K562 (cell line): ENCODE measurements around the gene IFITM2. TPM values are rescaled to one million over a fixed set of nuclear protein-coding genes. Genes with fewer than 3 reads are reported as not detected.

Experiments used
- GATAD2A ChIP-seq: fragments of 450-650 bp; IDR thresholded peaks from 2 replicates; pipeline ENCODE4 v1.6.1; 2017
- IRF1 ChIP-seq: sonication (generic); formaldehyde crosslinking; IDR thresholded peaks from 2 replicates; pipeline ENCODE4 v1.8.0; 2022; ENCODE audit warnings: missing genetic modification reagents, mild to moderate bottlenecking, borderline replicate concordance
- KLF1 ChIP-seq: fragments of 450-650 bp; IDR thresholded peaks from 2 replicates; pipeline ENCODE4 v1.6.1; 2016; ENCODE audit warnings: missing genetic modification characterization, missing compliant biosample characterization
- KLF13 ChIP-seq: fragments of 450-650 bp; IDR thresholded peaks from 2 replicates; pipeline ENCODE4 v1.6.1; 2016; ENCODE audit warnings: missing genetic modification characterization, low read depth, mild to moderate bottlenecking, missing compliant biosample characterization, moderate library complexity, borderline replicate concordance
- MGA ChIP-seq: fragments of 450-650 bp; IDR thresholded peaks from 2 replicates; pipeline ENCODE4 v1.6.1; 2016; ENCODE audit warnings: mild to moderate bottlenecking, moderate library complexity
- PCBP2 ChIP-seq: fragments of 200-400 bp; formaldehyde crosslinking; IDR thresholded peaks from 2 replicates; pipeline ENCODE4 v1.6.1; 2018; ENCODE audit warnings: low read length, low read depth, mild to moderate bottlenecking, moderate library complexity; ENCODE audit not compliant: poor library complexity, severe bottlenecking
- POU5F1 ChIP-seq: fragments of 150-350 bp; IDR thresholded peaks from 2 replicates; pipeline ENCODE4 v1.6.1; 2014; ENCODE audit warnings: borderline replicate concordance, low read length, low read depth, mild to moderate bottlenecking; ENCODE audit not compliant: partially characterized antibody
- SP1 ChIP-seq: sonication (generic); formaldehyde crosslinking; IDR thresholded peaks from 2 replicates; pipeline ENCODE4 v1.8.1; 2022; ENCODE audit warnings: mild to moderate bottlenecking, missing genetic modification reagents
- SRSF3 ChIP-seq: fragments of 200-400 bp; formaldehyde crosslinking; IDR thresholded peaks from 2 replicates; pipeline ENCODE4 v1.6.1; 2016; ENCODE audit warnings: mild to moderate bottlenecking, low read length, moderate library complexity; ENCODE audit not compliant: insufficient read depth
- STAT5A ChIP-seq: IDR thresholded peaks from 2 replicates; pipeline ENCODE4 v1.6.1; 2012; ENCODE audit warnings: low read length, inconsistent platforms, borderline replicate concordance
- ZBTB17 ChIP-seq: fragments of 450-650 bp; formaldehyde crosslinking; IDR thresholded peaks from 2 replicates; pipeline ENCODE4 v1.4.0; 2020; ENCODE audit warnings: mild to moderate bottlenecking
- ZBTB34 ChIP-seq: fragments of 250-450 bp; sonication (Bioruptor Pico); IDR thresholded peaks from 2 replicates; pipeline ENCODE4 v1.8.0; 2021; ENCODE audit warnings: mild to moderate bottlenecking, moderate library complexity
- ZEB2 ChIP-seq: fragments of 450-650 bp; IDR thresholded peaks from 2 replicates; pipeline ENCODE4 v1.6.1; 2016
- ZNF57 ChIP-seq: fragments of 450-650 bp; formaldehyde crosslinking; IDR thresholded peaks from 2 replicates; pipeline ENCODE4 v1.4.0; 2020; ENCODE audit warnings: mild to moderate bottlenecking, moderate library complexity
- polyA plus RNA-seq, 8 experiments: library from polyadenylated mRNA; depleted of rRNA in 4 of 8; stranded (reverse) in 5 of 8; unstranded in 3 of 8; fragments of >200 nt; fragmentation: Nextera tagmentation in 2 of 8; fragmentation: Illumina TruSeq in 1 of 8; extraction: Ambion mirVana in 2 of 8; extraction: Trizol in 1 of 8; gene quantifications; 2 replicates each; pipeline versions ENCODE4 v1.2.1 to v1.2.3, GENCODE V29; 2011 to 2014; ENCODE audit warnings: inconsistent platforms in 1 of 8, missing spikeins in 1 of 8
- total RNA-seq, 7 experiments: library from RNA; depleted of rRNA in 6 of 7; stranded (reverse); fragments of >200 nt in 6 of 7; fragmentation: Illumina TruSeq in 2 of 7; extraction: Trizol in 2 of 7; gene quantifications; 2 replicates each; pipeline versions ENCODE4 v1.2.1 to v1.2.3, GENCODE V29; 2011 to 2021; ENCODE audit warnings: low replicate concordance in 1 of 7

IFITM2 gene
- total and polyA plus RNA-seq, 9 of the 15 experiments (the other 6 are each of a cell fraction or from before 2014, with no cell fraction given): 52.8 to 4,872 (median 356) TPM

GRCh38 chr11:287821-288477 is 19.7 kb upstream of the IFITM2 start (continued):
- TF ChIP-seq SP1 (CRISPR knock-in tag) (peak; percentile 44; the same call in 1 of the 2 replicates), ZBTB34 (no peak), STAT5A (no peak), GATAD2A (0 out of 2 replicates have a peak, but pooled peaks have one; percentile 28), PCBP2 (no peak), IRF1 (CRISPR knock-in tag) (no peak), KLF1 (tag) (0 out of 2 replicates have a peak, but pooled peaks have one; percentile 17), KLF13 (tag) (no peak), POU5F1 (no peak), SRSF3 (no peak), ZNF57 (CRISPR knock-in tag) (no peak), MGA (peak; percentile 87), ZBTB17 (CRISPR knock-in tag) (no peak), ZEB2 (0 out of 2 replicates have a peak, but pooled peaks have one; percentile 23)
